ENCODE measurements around the gene SBF2.

Gene SBF2

DNA sequence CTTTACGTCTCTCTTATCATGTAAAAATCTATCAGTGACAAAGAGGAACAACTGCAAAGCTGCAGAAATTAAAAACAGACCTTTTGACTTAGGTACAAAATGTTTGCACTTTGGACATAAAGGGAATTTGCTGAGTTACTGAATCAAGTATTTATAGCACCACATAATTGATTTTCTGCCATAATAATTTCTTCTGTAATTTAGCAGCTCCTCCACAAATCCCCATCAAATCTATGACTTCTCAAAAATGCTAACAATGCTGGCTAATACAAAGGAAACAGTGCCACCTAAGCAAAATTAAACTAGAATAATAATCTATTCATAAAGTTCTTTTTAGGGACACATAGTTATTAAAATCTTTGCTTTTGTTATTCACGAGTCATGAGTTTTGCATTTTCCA lies 415.1 kb downstream of the SBF2 start:
- DNase-seq = no peak

GRCh38 chr11:9876331-9876730 lies 417.7 kb downstream of the SBF2 start:
- no peak for DNase-seq

GRCh38 chr11:9875862-9876261 lies 418.2 kb downstream of the SBF2 start:
- DNase-seq = no peak

GRCh38 chr11:9875399-9875798 lies 418.6 kb downstream of the SBF2 start:
- no peak for DNase-seq

- DNase-seq = no peak
Observed at GRCh38 chr11:9874466-9874865, 419.6 kb downstream of the SBF2 start.

GRCh38 chr11:9868641-9869040 lies 425.4 kb downstream of the SBF2 start:
- DNase-seq = no peak

- no peak for DNase-seq
Observed at GRCh38 chr11:9862981-9863380, 431.0 kb downstream of the SBF2 start.

DNA sequence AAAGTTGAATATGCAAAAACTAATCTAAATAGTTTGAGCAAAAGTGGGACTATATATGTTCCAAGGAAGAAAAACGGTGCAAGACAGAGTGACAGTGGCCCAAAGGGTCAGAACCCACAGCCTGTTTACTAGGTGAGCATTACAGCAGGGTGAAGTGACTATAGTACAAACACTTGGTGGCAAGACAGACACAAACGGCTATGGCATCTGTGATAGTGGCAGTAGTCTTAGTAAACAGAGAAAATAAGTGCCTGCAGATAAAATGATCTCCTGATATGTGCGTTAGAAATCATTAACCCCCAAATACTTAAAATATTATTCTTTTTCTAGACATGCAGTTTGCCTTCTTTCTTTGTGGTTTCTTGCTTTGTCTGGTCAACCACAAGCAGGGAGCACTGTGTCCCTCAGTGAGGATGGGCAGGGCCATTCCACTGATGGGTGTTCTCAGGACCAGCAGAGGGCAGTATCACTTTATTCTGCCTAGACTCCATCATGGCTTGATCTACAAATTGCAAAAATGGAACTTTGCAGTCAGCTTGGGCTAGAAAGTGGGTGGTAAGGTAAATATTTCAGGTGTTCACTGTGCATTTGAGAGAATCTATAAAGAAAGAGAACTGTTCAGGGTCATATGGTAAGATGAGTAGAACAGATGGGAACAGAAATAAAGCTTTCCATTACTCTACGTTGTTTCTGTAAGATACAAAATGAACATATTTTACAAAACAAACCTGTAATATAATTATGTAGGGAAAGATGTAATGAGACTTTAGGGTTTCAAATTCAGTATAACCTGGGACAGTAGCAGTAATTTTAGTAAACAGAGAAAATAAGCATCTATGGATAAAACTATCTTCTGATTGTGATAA lies 431.9 kb downstream of the SBF2 start:
- DNase-seq = peak; percentile 64

DNA sequence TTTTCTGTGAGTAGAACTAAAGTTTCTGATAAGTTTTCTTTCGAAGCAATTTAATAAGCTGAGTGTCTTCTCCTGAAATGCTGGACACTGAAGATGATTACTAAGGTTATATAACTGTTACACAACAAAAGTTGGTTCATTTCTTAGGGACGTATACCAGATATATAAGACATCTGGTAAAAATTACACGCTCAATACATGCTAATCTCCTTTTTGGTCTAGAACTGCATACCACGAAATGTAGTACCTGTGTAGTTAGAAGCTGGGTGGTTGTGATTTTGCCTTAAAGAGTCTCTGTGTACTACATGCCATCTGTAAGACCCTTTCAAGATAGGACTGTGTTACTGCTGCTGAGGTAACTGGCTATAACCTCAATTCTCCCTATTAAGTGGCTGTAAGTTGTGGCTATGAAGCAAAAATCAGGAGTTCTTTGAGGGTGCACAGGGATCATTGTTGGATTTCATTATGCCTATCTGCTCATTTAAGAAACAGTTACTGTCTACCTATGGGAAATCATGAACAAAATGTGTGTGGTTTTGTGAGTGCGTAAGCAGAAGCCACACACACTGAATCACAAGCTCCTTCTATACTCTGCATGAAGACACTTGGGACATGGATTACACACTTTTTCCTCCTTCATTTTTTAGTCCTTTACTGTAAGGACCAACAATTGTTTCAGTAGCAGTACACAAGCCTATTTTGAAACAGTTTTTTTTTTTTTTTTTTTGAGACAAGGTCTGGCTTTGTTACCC lies 434.3 kb downstream of the SBF2 start:
- no peak for DNase-seq

DNA sequence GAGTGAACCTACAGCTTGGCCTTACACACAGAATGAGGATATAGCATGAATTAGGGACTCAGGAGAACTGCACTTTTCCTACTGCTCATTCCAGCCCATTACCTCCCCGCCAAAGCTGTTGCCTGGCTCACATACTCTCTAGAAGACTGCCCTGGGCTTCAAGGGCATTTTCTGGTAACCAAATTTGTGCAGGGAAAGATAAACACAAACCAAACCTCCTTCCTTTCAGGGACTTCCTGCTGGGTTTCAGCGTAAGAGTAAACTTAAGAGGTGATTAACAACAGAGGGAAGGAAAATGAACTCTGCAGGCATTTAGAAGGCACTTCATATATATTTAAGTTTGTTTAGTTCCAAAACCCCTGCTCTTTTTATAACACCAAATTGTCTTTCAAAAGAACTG lies 435.2 kb downstream of the SBF2 start:
- DNase-seq = no peak

DNA sequence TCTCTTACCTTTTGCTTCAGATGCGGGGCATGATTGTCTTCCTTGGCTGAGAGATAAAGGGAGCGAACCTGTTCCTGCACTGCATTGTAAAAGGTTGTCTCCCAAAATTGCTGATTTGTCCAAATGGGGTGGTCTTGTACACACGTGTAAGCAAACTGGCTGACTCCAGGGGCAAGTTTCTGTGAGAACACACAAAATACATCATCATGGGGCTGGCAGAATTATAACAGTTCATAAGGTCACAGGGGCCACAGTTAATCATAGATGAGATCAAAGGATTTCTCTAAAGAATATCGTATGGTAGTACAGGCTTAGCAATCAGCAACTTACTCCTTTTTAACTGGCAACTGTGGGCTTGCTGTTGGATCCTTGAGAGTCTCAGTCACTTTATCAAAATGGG lies 435.8 kb downstream of the SBF2 start:
- no peak for DNase-seq

GRCh38 chr11:9855579-9856287 lies 438.3 kb downstream of the SBF2 start:
- no peak for DNase-seq

GRCh38 chr11:9853929-9854552 lies 440.0 kb downstream of the SBF2 start:
- DNase-seq = no peak

GRCh38 chr11:9852465-9852864 lies 441.6 kb downstream of the SBF2 start:
- DNase-seq = no peak

DNA sequence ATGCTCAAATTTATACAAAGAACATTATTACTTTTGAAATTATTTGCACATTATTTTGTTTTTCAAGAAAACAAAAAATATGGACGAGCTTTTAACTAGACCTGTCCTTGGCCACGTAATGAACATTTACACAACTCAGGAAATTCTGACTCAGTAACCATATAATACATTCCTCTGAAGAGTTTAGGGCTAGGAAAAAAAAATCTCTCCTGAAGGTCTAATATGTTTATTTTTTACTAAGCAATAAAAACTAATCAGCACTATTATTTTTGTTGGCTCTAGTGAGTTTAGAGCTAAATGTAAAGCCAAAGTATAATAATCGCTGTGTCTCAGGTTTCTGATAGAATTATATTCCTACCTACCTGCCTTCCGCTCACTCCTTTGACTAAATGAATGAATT lies 442.7 kb downstream of the SBF2 start:
- no peak for DNase-seq

DNA sequence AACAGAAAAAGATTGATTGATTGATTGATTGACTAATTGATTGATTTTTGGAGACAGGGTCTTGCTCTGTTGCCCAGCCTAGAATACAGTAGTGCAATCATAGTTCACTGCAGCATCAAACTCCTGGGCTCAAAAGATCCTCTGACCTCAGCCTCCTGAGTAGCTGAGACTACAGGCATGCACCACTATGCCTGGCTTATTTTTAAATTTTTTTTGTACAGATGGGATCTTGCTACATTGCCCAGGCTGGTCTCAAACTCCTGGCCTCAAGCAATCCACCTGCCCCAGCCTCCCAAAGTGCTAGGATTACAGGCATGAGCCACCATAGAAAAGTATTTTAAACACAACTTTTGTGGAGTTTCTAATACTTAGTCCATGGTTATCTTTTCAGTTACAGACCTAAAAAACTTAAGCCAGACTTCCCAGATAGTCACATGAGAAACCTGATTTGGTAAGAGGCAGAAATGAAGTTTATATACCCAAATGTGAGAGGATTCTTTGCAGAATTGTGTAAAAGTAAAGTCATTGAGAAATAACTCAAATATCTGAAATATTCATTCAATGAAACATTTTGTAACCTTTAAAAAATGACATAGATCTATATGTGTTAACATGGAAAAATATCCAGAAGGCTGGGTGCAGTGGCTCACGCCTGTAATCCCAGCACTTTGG lies 443.7 kb downstream of the SBF2 start:
- DNase-seq = no peak

- no peak for DNase-seq
Observed at GRCh38 chr11:9849389-9849788, 444.6 kb downstream of the SBF2 start.

DNA sequence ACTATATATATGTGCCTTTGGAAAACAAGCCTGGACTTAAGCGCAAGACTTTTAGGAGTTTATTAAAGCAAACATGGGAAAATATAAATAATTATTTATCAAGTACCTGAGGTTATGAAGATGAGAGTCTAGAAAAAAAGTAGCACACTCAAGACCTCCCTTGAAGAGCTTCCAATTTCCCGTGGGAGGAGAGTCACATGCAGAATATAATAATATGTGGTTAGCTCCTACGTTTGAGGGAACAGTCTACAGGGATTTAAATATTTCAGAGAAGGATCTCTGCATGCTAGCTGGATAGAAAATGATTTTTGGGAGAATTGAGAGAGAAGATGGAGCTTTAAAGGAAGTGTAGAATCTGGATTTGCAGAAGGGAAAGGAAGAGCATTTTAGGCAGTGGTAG lies 446.4 kb downstream of the SBF2 start:
- no peak for DNase-seq

DNA sequence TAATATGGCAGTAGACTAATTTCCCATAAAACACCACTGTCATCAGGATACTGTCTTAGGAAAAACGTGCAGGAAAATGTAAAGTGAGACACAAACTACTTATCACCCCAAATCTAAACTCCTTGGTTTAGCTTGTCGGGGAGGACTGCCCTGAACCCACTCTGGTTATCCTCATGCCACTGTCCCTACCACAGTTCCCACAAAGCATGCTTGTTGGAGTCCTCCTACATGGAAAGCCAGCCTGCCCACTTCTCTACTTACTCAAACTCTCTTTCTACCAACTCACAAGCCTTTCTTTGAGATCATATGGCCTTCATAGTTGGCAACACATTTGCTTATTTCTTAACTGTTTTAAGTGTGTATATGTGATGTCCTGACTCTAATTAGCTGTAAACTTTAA lies 451.1 kb downstream of the SBF2 start:
- no peak for DNase-seq

GRCh38 chr11:9840460-9841004 lies 453.5 kb downstream of the SBF2 start:
- DNase-seq = no peak

- no peak for DNase-seq
Observed at GRCh38 chr11:9839550-9839949, 454.5 kb downstream of the SBF2 start.

GRCh38 chr11:9838961-9839360 lies 455.1 kb downstream of the SBF2 start:
- DNase-seq = no peak
